SJCRH30 (cell line): ENCODE data around the gene CUL2. TPM values are rescaled to one million over a fixed set of nuclear protein-coding genes. Genes with fewer than 3 reads are reported as not detected.
"Not testable (repeated sequence)": the region's sequence is repeated elsewhere in the genome, so short reads cannot be mapped to it uniquely, and the experiment has no call there.

ENCODE experiments used
- DNase-seq, 2 experiments: peaks; one replicate each; pipeline ENCODE4 v3.0.0-alpha.2; 2015 to 2020
- H3K27ac ChIP-seq: fragments of 250-450 bp; sonication (Bioruptor Pico); 2 replicates; pipeline ENCODE4 v1.5.1; 2020; ENCODE audit warnings: mild to moderate bottlenecking, moderate library complexity
- H3K27me3 ChIP-seq: fragments of 250-450 bp; sonication (Bioruptor Pico); 2 replicates; pipeline ENCODE4 v1.5.1; 2020; ENCODE audit warnings: mild to moderate bottlenecking, moderate library complexity
- H3K36me3 ChIP-seq: fragments of 250-450 bp; sonication (Bioruptor Pico); 2 replicates; pipeline ENCODE4 v1.5.1; 2020; ENCODE audit warnings: mild to moderate bottlenecking, moderate library complexity
- H3K4me1 ChIP-seq: fragments of 250-450 bp; sonication (Bioruptor Pico); 2 replicates; pipeline ENCODE4 v1.5.1; 2020; ENCODE audit warnings: mild to moderate bottlenecking, moderate library complexity
- H3K4me3 ChIP-seq: fragments of 250-450 bp; sonication (Bioruptor Pico); 2 replicates; pipeline ENCODE4 v1.5.1; 2020; ENCODE audit warnings: mild to moderate bottlenecking, moderate library complexity
- H3K9me3 ChIP-seq: fragments of 250-450 bp; sonication (Bioruptor Pico); replicated peaks from 2 replicates; pipeline ENCODE4 v1.5.1; 2020; ENCODE audit warnings: mild to moderate bottlenecking, moderate library complexity
- total RNA-seq: library from RNA; depleted of rRNA; stranded (reverse); fragments of >200 nt; shearing (Covaris generic); gene quantifications from 2 replicates; pipeline ENCODE4 v1.2.3, GENCODE V29; 2014

CUL2 gene
- total RNA-seq, 1 experiment from 2014 or later: 51.4 TPM

GRCh38 chr10:34994565-34995142 lies 95.5 kb downstream of the CUL2 start:
- Histone ChIP-seq H3K9me3 (no peaks in the 10 kb centered on the region), H3K27me3 (no peaks in the 10 kb centered on the region), H3K36me3 (no peaks in the 10 kb centered on the region), H3K27ac (no peak overlapping the region), H3K4me1 (no peaks in the 10 kb centered on the region), H3K4me3 (no peak overlapping the region)
- DNase-seq: peak; percentile 57 to 79

GRCh38 chr10:34993782-34994181 lies 96.4 kb downstream of the CUL2 start:
- DNase-seq: no peak
- Histone ChIP-seq H3K27ac (no peak overlapping the region), H3K36me3 (no peaks in the 10 kb centered on the region), H3K4me3 (no peak overlapping the region), H3K9me3 (no peaks in the 10 kb centered on the region), H3K4me1 (no peaks in the 10 kb centered on the region), H3K27me3 (no peaks in the 10 kb centered on the region)

- H3K27me3 ChIP-seq, H3K4me1 ChIP-seq, H3K36me3 ChIP-seq, H3K4me3 ChIP-seq, DNase-seq, H3K9me3 ChIP-seq, H3K27ac ChIP-seq: not testable (repeated sequence)
Measured at GRCh38 chr10:34991117-34991516, 99.0 kb downstream of the CUL2 start.

GRCh38 chr10:34988397-34989067 lies 101.6 kb downstream of the CUL2 start:
- H3K9me3 ChIP-seq: peaks cover 6% of the 10 kb centered on the region
- DNase-seq: no peak
- no peaks in the 10 kb centered on the region for H3K27me3 ChIP-seq
- H3K4me1 ChIP-seq: no peaks in the 10 kb centered on the region
- H3K4me3 ChIP-seq: no peak overlapping the region
- no peaks in the 10 kb centered on the region for H3K36me3 ChIP-seq
- no peak overlapping the region for H3K27ac ChIP-seq

GRCh38 chr10:34985823-34986222 lies 104.3 kb downstream of the CUL2 start:
- H3K9me3 ChIP-seq: peaks cover 6% of the 10 kb centered on the region
- H3K4me1 ChIP-seq: no peaks in the 10 kb centered on the region
- no peak overlapping the region for H3K4me3 ChIP-seq
- no peaks in the 10 kb centered on the region for H3K27me3 ChIP-seq
- no peaks in the 10 kb centered on the region for H3K36me3 ChIP-seq
- peak; percentile 9 to 41 for DNase-seq
- no peak overlapping the region for H3K27ac ChIP-seq

GRCh38 chr10:34985146-34985545 lies 105.0 kb downstream of the CUL2 start:
- H3K4me3 ChIP-seq: no peak overlapping the region
- DNase-seq: no peak
- H3K9me3 ChIP-seq: peaks cover 6% of the 10 kb centered on the region
- H3K36me3 ChIP-seq: no peaks in the 10 kb centered on the region
- no peak overlapping the region for H3K27ac ChIP-seq
- H3K27me3 ChIP-seq: no peaks in the 10 kb centered on the region
- no peaks in the 10 kb centered on the region for H3K4me1 ChIP-seq

- no peak for DNase-seq
- no peaks in the 10 kb centered on the region for H3K4me1 ChIP-seq
- H3K36me3 ChIP-seq: no peaks in the 10 kb centered on the region
- H3K27ac ChIP-seq: no peak overlapping the region
- H3K9me3 ChIP-seq: peaks cover 6% of the 10 kb centered on the region
- no peaks in the 10 kb centered on the region for H3K27me3 ChIP-seq
- H3K4me3 ChIP-seq: no peak overlapping the region
Measured at GRCh38 chr10:34981844-34982243, 108.3 kb downstream of the CUL2 start.

- no peak for DNase-seq
- no peak overlapping the region for H3K27ac ChIP-seq
- H3K4me1 ChIP-seq: no peaks in the 10 kb centered on the region
- H3K4me3 ChIP-seq: no peak overlapping the region
- H3K9me3 ChIP-seq: peaks cover under 1% of the 10 kb centered on the region; the same call in 1 of the 2 replicates
- no peaks in the 10 kb centered on the region for H3K27me3 ChIP-seq
- no peaks in the 10 kb centered on the region for H3K36me3 ChIP-seq
Measured at GRCh38 chr10:34979938-34980337, 110.2 kb downstream of the CUL2 start.

GRCh38 chr10:34978080-34978479 lies 112.1 kb downstream of the CUL2 start:
- no peaks in the 10 kb centered on the region for H3K9me3 ChIP-seq
- DNase-seq: no peak
- no peak overlapping the region for H3K4me3 ChIP-seq
- H3K36me3 ChIP-seq: no peaks in the 10 kb centered on the region
- H3K27ac ChIP-seq: no peak overlapping the region
- H3K4me1 ChIP-seq: no peaks in the 10 kb centered on the region
- no peaks in the 10 kb centered on the region for H3K27me3 ChIP-seq

- not testable (repeated sequence) for H3K9me3 ChIP-seq, H3K27ac ChIP-seq, H3K27me3 ChIP-seq, DNase-seq, H3K36me3 ChIP-seq, H3K4me1 ChIP-seq, H3K4me3 ChIP-seq
Measured at GRCh38 chr10:34976380-34976910, 113.7 kb downstream of the CUL2 start.

- H3K36me3 ChIP-seq, DNase-seq, H3K27ac ChIP-seq, H3K4me3 ChIP-seq, H3K27me3 ChIP-seq, H3K4me1 ChIP-seq, H3K9me3 ChIP-seq: not testable (repeated sequence)
Measured at GRCh38 chr10:34974364-34975065, 115.6 kb downstream of the CUL2 start.

- not testable (repeated sequence) for H3K4me3 ChIP-seq
Measured at GRCh38 chr10:34973757-34974156, 116.4 kb downstream of the CUL2 start.

GRCh38 chr10:34973121-34973520 lies 117.0 kb downstream of the CUL2 start:
- H3K27ac ChIP-seq, H3K27me3 ChIP-seq, H3K36me3 ChIP-seq, H3K9me3 ChIP-seq, H3K4me3 ChIP-seq, H3K4me1 ChIP-seq, DNase-seq: not testable (repeated sequence)

More at GRCh38 chr10:34973757-34974156, 116.4 kb downstream of the CUL2 start:
- H3K36me3 ChIP-seq, H3K27me3 ChIP-seq, H3K4me1 ChIP-seq, H3K27ac ChIP-seq, DNase-seq, H3K9me3 ChIP-seq: not testable (repeated sequence)

- not testable (repeated sequence) for H3K27ac ChIP-seq, H3K27me3 ChIP-seq, H3K9me3 ChIP-seq, H3K4me3 ChIP-seq, H3K36me3 ChIP-seq, DNase-seq, H3K4me1 ChIP-seq
Measured at GRCh38 chr10:34972591-34972990, 117.5 kb downstream of the CUL2 start.

- not testable (repeated sequence) for H3K27ac ChIP-seq, H3K9me3 ChIP-seq, H3K36me3 ChIP-seq, H3K4me3 ChIP-seq, H3K4me1 ChIP-seq, DNase-seq, H3K27me3 ChIP-seq
Measured at GRCh38 chr10:34971606-34972334, 118.4 kb downstream of the CUL2 start.
